RWPE1 (cell line): ENCODE results near the gene CDK11B.
"Not testable (repeated sequence)": the region's sequence is repeated elsewhere in the genome, so short reads cannot be mapped to it uniquely, and the experiment has no call there.

Experiments
- CTCF ChIA-PET: fragments of 350-600 bp; sonication (Branson Sonifier 250); formaldehyde crosslinking; extraction: SDS; loops from one replicate; lab custom pipeline; 2021; lab: Yijun Ruan, JAX
- POLR2A ChIA-PET: fragments of 400-600 bp; formaldehyde crosslinking; extraction: SDS; loops from one replicate; lab custom pipeline; 2020; ENCODE audit warnings: antibody characterized with exemption; ENCODE audit not compliant: low non-redundant PET; lab: Yijun Ruan, JAX
- DNase-seq: peaks from one replicate; pipeline ENCODE4 v3.0.0; 2012; ENCODE audit warnings: low spot score
- H3K27ac ChIP-seq: fragments of 450-650 bp; 2 replicates; pipeline ENCODE4 v1.5.1; 2017
- TF ChIP-seq, protein P1 (sequence below): fragments of 450-650 bp; conservative IDR thresholded peaks from 2 replicates; pipeline ENCODE4 v1.5.1; 2017; ENCODE audit warnings: low read depth, mild to moderate bottlenecking

CDK11B gene

DNA sequence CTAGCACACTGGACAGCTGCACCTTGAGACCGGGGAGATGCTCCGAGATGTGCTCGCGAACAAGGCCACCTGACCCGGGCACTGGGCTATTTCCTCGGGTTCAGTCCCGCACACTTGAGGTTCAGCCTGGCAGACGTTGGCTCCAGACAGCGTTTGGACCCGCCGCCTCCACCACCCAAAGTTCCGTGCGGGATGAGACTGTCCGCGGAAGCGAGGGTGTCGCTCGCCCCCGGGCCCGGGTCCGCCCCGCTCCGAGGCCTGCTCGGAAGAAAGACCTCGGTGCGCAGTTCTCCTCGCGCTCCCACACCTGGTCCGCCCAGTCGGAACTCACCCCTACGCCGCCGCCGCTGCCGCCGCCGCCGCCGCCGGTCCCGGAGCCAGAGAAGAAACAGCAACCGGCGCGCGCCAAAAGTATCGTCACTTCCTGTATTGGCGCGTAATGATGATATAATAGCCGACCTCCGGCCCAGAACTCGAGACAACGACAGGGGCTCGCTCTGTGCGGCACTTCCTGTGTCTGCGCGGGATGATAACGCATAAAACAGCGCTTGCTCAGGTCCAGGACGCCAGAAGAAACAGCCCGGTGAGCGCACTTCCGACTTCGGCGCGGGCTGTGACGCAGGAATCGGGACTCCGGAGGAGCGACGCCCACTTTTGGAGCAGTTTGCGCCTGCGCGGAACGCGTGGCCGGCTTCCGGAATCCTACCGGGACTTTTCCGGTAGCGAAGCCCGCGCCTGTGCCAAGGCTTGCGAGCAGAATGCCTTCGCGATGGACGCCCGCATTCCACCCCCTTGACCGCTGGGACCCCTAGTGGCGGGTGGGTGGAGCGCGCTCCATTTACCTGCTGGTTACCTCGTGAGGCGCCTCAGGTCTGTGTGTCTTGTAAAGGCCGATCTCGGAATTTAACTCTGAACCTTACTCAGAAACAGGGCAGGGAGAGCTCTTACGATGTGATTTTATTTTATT lies at the start of gene CDK11B:
Gene CDK11B (minus strand): TSS at position 422 of the 967 bp plus-strand sequence. CDS start 1,519 bp downstream, outside the sequence.
- peak; percentile 96 for DNase-seq
- peak within 1 kb of the TSS; percentile 98 for H3K27ac ChIP-seq
- TF ChIP-seq, protein P1, sequence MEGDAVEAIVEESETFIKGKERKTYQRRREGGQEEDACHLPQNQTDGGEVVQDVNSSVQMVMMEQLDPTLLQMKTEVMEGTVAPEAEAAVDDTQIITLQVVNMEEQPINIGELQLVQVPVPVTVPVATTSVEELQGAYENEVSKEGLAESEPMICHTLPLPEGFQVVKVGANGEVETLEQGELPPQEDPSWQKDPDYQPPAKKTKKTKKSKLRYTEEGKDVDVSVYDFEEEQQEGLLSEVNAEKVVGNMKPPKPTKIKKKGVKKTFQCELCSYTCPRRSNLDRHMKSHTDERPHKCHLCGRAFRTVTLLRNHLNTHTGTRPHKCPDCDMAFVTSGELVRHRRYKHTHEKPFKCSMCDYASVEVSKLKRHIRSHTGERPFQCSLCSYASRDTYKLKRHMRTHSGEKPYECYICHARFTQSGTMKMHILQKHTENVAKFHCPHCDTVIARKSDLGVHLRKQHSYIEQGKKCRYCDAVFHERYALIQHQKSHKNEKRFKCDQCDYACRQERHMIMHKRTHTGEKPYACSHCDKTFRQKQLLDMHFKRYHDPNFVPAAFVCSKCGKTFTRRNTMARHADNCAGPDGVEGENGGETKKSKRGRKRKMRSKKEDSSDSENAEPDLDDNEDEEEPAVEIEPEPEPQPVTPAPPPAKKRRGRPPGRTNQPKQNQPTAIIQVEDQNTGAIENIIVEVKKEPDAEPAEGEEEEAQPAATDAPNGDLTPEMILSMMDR, result peak; percentile 47
- POLR2A ChIA-PET, CTCF ChIA-PET: not testable (repeated sequence)

DNA sequence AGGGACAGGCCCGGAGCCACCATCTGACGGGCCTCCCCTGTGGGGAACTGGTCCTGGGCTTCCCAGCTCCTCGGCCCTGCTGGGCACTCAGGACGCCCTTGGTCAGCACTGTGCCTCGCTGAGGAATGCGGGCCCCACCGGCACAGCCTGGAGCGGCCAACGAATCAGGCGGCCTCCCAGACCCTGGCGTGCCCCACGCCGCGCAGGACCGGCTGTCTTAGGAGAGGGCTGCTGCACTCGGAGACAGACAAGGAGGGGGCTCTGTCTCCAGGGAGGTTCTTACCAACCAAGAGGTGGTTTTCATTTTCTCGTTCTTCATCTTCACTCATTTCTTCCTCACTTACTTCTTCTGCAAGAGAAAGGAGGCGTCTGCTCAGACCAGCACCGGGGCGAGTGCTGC lies 49.1 kb upstream of the CDK11B start:
- DNase-seq, CTCF ChIA-PET, POLR2A ChIA-PET, H3K27ac ChIP-seq: not testable (repeated sequence)

DNA sequence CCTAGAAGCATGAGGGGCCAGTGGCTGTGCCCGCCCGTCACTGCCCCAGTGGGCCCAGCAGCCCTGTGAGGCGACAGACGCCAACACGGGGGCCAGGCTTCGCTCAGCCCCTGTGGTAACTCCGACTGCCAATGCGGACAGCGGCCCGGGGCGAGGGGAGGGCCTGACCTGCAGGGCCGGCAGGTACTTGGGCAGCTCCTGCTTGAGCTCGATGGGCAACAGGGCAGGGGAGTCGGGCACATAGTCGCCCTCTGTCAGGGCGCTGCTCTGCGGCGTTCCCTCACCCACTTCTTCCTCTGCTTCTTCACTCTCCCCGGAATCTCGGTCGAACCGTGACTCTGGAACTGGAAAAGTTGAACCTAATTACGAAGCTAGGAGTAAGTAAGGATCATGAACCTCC lies 48.4 kb upstream of the CDK11B start:
- H3K27ac ChIP-seq, DNase-seq, POLR2A ChIA-PET: not testable (repeated sequence)
- CTCF ChIA-PET, result interaction anchor here (0.6 kb wide), 1 partner anchor 11 kb away, joined by 3 read pairs; no protein-coding TSS in a partner anchor

DNA sequence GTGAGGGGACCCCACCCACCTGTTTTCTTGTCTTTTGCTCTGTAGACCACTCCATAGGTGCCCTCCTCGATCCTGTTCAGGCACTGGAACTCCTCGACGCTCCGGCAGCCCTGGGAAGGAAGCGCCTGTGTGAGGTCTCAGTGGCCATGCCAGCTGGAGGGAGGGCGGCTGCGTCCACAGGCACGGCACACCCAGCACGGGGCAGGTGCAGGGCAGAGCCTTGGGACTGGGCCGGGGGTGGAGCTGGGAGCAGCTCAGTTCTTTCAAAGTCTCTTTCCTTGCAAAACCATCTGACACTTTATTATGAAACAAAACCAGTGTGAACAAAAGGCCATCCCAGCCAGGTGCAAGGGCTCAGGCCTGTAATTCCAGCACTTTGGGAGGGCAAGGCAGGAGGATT lies 46.8 kb upstream of the CDK11B start:
- POLR2A ChIA-PET, DNase-seq, H3K27ac ChIP-seq, CTCF ChIA-PET: not testable (repeated sequence)

DNA sequence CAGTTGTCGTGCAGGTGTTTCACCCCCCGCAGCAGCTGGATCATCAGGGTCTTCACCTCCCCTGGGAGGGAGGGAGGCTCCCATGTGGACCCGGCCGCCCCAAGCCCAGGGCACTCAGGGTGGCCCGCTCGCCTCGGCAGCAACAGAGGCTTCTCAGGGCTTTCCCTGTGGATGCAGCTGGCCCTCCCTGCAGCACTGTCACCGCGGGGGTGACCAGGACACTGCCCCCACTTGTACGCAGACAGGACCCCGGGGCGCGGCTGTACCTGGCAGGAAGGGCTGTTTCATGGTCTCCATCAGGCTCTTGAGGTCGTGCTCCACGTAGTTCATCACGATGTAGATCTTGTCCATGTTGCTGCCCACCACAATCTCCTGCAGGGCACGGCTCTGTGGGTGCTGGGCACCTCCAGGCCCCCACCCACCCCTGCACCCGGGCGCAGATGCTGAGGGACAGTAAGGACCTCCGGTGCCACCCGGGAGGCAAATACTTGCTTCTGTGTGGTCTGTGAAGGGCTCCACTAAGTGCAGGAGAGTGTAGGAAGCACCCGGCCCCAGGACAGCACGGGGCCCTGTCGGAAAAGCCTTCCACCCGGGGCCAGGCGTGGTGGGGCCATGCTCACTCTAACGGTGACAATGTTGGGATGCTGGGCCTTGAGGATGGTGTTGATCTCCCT lies 45.6 kb upstream of the CDK11B start:
- POLR2A ChIA-PET, H3K27ac ChIP-seq, DNase-seq, CTCF ChIA-PET: not testable (repeated sequence)

DNA sequence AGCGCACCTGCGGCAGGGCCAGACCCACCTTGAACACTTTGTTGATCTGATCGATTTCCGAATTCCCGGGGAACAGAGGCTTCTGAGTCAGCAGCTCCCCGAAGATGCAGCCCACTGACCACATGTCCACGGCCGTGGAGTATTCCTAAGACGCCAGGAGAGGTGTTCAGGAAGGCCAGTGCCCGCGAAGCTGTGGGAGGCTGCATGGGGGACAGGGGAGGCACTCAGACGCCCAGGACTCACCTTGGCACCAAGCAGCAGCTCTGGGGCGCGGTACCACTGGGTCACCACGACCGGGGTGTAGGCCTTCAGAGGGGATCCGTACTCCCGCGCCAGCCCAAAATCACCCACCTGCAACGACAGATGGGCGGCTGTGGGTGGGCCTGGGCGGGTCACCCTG lies 45.0 kb upstream of the CDK11B start:
- DNase-seq, result no peak
- ChIA-PET CTCF (no interaction called here), POLR2A (no interaction called here)
- TF ChIP-seq, protein P1, result no peak
- no peak overlapping the region for H3K27ac ChIP-seq

DNA sequence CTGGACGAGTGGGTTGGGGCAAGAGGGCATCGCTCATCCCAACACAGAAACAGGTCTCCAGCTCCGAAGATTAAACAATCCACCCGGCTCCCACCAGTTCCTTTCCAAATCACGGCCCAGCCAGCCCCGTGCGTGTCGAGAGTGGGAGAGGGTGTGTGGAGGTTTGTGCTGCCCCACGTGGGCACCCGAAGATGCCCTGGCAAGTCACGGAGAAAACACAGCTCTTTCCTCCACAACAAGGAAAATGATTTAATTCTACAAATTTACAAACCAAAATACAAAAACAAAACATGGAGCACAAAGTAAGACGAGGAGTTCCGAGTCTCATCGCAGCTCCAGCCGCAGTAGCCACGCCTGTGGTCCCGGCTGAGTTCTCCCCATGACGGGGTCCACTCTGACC lies 43.7 kb upstream of the CDK11B start:
- CTCF ChIA-PET, result interaction anchor here (0.6 kb wide), 1 partner anchor 316 kb away, joined by 3 read pairs; no protein-coding TSS in a partner anchor

DNA sequence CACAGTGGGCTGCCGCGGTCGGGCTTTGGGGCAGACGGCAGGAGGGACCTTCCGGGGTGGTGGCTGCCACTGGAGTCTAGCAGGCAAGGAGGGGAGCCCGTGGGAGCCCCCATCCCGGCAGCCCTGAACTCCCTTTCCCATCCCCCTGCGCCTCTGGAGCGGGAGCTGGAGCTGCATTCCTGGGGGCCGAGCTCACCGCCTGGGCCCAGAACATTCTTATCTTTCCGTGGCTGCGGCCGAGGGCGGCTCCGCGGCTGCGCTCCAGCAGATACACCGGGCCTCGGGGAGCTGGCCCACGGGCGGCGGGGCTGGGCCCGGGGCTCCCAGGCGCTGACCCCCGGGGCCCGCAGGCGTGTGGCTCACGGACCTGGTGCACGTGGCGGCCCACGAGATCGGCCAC lies 41.8 kb upstream of the CDK11B start:
- DNase-seq, H3K27ac ChIP-seq, POLR2A ChIA-PET, CTCF ChIA-PET: not testable (repeated sequence)

More for the DNA sequence above, 43.7 kb upstream of the CDK11B start:
- POLR2A ChIA-PET, DNase-seq, H3K27ac ChIP-seq: not testable (repeated sequence)

DNA sequence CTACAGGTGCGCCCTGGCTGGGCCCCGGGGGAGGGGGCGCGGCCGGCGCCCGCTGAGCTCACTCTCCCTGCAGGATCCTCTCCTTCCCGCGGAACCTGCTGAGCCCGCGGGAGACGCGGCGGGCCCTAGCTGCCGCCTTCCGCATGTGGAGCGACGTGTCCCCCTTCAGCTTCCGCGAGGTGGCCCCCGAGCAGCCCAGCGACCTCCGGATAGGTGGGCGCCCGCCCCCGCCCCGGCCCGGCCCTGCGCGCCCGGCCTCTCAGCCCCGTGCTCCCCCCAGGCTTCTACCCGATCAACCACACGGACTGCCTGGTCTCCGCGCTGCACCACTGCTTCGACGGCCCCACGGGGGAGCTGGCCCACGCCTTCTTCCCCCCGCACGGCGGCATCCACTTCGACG lies 41.3 kb upstream of the CDK11B start:
- DNase-seq, CTCF ChIA-PET, H3K27ac ChIP-seq, POLR2A ChIA-PET: not testable (repeated sequence)

DNA sequence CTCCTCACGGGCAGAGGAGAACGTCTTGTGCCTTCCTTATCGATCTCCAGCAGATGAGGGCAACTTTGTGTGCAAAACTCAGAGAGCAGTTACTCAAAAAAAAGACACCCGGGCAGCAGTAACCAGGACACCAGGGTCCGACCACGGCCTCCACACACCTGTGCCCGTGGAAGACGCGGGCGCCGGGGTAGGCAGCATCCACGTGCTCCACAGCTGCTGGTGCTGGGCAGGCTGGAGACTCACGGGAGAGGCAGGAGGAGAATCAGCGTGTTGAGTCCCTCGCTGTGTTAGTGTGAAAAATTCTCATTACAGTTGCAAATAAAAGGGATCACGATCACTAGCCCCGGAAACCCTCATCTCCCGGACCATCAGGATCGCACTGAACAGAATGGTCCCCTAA lies 40.3 kb upstream of the CDK11B start:
- POLR2A ChIA-PET, DNase-seq, H3K27ac ChIP-seq, CTCF ChIA-PET: not testable (repeated sequence)

DNA sequence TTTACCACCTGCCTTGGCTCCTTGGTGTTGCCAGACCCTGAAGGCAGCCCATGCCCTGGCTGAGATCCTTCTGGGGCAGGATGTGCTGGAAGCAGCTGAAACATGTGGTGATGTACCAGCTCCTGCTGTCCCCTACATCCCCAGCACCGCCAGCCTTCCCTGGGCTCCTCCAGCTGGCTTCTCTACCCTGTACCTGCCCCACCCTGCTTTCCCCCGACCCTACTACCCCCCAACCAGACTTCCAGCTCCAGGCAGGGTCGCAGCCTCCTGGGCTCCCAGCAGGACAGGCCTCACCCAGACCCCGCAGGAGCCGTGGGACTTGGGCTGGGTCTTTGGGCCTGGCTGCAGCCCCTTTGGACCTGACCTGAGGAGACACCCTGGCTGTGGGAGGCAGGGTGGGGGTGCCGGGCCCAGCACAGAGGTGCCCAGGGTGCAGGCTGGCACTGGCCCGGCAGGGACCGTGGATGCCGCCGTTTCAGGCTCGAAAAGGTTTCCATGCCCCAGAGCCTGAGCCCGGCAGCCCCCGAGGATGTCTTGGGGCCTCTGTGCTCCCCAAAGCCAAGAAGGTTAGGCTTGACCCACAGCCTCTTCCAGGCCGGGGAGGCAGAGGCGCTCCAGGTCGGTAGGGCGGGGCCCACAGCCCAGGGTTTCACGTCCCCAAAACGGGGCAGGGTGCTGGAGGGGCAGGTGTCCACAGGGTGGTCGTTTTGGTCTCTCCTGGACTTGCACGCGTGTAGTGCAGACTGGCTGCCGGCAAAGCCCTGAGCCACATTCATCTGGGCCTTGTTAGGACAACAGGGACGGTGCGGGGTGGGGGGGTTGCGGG lies 38.8 kb upstream of the CDK11B start:
- H3K27ac ChIP-seq, DNase-seq, CTCF ChIA-PET, POLR2A ChIA-PET: not testable (repeated sequence)

DNA sequence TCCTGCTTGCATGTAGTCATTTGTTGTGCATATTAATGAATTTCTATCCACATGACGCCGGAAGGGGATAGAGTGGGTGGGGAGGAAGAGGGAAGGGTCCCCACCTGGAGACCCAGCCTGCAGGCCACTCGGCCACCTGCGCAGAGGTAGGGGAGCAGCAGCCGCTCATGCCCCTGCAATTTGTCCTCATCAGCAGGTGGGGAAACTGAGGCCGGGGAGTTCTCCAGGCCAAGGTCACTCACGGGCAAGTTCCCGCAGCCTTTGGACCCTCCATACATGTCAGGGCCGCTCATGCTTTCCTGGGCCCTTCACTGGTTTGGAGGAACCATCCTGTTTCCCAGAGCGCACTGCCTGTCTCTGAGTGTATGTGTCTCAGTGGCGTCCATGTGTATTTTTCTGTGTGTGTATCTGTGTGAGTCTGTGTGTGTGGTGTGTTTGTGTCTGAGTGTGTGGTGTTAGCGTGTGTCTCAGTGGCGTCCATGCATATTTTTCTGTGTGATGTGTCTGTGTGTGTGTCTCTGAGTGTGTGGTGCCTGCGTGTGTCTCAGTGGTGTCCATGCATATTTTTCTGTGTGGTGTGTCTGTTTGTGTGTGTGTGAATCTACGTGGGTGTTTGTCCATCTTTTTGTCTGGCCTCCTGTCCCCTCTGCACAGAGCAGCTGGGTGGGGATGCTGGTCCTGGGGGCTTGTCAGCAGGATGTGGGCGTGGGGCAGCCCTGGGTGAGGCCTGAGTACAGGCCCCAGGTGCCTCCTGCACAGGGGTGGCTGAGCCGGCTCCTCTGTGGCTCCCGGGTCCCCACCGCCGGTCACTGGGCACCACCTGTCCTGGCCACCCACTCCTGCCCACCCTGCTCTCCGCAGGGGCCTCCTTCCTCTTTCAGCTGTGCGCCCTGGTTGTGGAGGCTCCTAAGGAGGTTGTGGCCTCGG lies 37.9 kb upstream of the CDK11B start:
- POLR2A ChIA-PET, result not testable (repeated sequence)

More for the DNA sequence above, 37.9 kb upstream of the CDK11B start:
- DNase-seq, CTCF ChIA-PET, H3K27ac ChIP-seq: not testable (repeated sequence)
